HG03139 (cell line): ENCODE results near the gene IAH1.

Experiments used
- ATAC-seq: cut with Tn5 transposase; IDR thresholded peaks from one replicate; pipeline ENCODE4 v1.9.1; 2021; ENCODE audit not compliant: unreplicated experiment

The IAH1 gene, protein sequence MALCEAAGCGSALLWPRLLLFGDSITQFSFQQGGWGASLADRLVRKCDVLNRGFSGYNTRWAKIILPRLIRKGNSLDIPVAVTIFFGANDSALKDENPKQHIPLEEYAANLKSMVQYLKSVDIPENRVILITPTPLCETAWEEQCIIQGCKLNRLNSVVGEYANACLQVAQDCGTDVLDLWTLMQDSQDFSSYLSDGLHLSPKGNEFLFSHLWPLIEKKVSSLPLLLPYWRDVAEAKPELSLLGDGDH

DNA sequence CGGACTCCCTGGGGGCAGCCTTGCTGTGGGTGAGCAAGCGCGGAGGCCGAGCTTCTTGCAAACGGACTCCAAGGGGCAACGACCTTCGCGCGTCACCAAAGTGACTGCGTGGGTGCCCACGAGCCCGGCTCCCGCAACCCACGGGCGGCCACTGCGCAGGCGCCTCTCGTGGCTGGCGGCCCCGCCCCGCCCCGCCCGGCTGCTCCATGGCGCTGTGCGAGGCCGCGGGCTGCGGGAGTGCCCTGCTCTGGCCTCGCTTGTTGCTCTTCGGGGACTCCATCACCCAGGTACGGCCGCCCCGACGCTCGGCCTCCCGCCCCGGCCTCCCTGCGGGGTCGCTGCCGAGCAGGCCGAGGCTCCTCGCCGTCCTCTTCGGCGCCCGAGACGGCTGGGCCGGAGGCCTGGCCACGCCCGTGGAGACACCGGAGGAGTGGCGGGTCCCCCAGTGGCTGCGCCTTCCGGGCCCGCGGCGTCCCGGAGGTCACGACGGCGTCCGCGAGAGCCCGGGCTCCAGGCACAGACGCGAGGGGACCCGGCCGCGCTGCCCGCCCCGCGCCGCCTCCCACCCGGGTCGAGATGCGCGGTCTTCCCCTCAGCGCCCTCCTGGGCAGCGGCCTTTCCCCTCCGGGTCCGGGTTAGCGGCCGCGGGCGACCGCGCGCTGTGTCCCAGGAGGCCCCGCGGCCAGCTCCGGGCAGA is at the start of gene IAH1:
Gene IAH1 (plus strand): TSS at position 191 of the 697 bp plus-strand sequence. CDS start 16 bp downstream, at position 207.
- ATAC-seq, result peak; percentile 51

GRCh38 chr2:9428965-9429577 is 45.3 kb upstream of the IAH1 start:
- ATAC-seq, result no peak

DNA sequence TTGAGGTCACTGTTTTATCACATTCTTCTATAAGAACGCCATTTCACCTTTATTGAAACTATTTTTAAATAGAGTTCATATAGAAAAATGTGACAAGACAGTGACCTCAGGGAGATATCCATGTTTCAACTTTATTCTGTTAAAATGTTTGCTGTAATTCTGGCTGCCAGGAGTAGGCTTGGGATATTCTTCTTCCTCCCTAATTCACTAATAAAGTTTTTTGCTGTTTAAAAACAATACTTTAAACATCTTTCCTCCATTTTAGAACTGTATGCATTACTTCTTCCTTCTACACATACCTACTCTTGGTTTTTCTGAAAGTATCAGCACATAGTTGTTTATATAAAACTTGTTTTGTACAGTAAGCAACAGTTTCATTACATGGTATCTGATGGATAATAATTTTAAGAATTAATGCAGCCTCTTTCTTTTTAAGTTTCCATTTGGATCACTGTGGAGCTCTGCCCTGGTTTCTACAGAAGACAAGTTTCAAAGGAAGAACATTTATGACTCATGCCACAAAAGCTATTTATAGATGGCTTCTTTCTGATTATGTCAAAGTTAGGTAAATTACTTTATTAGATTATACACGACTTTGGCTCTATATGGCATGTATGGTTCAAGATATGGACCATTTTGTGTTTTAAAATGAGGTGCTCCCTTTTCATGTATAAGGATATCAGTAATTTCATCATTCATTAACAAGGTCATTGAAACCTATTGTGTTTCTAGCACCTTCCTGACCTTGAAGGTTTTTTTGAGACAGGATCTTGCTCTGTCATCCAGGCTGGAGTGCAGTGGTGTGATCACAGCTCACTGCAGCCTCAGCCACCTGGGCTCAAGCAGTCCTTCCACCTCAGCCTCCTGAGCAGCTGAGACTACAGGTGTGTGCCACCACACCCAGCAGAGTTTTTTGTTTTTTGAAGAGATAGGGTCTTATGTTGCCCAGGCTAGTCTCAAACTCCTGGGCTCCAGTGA is 43.7 kb upstream of the IAH1 start:
- no peak for ATAC-seq

DNA sequence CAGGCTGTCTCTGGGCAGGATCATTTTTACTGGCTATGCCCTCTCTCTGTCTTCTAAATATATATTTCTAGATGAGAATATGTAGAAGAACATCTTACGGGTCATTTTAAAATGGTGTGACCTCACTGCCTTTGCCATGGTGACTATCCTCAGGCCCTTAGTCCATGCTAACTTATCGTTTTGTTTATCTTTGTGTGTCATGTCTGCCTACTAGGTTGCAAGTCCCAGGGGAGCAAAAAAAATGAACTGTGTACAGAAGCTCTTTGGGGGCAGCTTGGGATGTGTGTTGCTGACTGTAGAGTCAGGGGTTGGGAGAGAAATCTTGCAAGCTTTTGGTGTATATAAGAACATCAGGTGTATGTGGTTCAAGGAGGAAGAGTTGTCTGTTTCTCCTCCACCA is 39.9 kb upstream of the IAH1 start:
- ATAC-seq, result no peak

DNA sequence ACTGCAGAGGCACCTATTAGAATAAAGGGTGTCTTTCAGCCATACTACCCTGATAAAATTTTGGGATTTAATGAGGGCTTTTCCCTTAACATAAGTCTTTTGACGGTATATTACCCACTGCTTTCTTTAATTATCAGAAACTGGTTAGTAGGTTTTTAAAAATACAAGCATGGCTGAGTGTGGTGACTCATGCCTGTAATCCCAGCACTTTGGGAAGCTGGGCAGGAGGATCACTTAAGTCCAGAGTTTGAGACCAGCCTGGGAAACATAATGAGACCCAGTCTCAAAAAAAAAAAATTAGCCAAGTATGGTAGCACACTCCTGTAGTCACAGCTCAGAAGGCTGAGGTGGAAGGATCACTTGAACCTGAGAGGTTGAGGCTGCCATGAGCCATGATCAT is 34.8 kb upstream of the IAH1 start:
- no peak for ATAC-seq

- no peak for ATAC-seq
Measured at GRCh38 chr2:9440058-9440727, 34.2 kb upstream of the IAH1 start.

- no peak for ATAC-seq
Measured at GRCh38 chr2:9441556-9441955, 32.8 kb upstream of the IAH1 start.

DNA sequence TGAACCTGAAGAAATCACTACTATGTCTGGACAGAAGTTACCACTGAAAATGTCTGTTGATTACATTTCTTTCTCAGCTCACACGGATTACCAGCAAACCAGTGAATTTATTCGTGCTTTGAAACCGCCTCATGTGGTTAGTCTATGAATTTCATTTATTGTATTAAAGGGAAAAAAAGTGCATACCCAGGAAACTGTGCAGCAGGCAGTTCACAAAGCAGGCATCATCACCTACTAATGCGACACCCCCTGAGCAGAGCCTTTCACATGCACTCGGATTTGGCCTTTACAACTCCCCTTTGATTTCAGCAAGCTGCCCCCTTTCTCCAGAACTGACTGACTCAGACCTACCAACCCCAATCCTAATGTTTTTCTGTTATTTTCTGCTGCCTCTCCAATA is 30.8 kb upstream of the IAH1 start:
- no peak for ATAC-seq

DNA sequence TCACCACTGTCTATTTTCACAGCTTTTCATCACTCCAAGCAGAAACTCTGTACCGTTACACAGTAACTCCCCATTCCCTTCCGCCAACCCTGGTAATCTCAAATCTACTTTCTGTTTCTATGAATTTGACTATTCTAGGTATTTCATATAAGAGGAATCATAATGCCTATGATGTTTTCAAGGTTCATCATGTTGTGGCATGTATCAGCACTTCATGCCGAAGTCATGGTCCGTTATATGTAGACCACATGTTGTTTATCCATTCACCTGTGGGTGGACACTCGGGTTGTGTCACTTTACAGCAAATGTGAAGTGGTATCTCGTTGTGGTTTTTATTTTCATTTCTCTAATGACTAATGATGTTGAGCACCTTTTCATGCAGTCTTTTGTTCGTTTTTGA is 29.3 kb upstream of the IAH1 start:
- no peak for ATAC-seq

GRCh38 chr2:9451231-9451630 is 23.1 kb upstream of the IAH1 start:
- no peak for ATAC-seq

- ATAC-seq, result no peak
Measured at GRCh38 chr2:9460441-9461017, 13.8 kb upstream of the IAH1 start.

DNA sequence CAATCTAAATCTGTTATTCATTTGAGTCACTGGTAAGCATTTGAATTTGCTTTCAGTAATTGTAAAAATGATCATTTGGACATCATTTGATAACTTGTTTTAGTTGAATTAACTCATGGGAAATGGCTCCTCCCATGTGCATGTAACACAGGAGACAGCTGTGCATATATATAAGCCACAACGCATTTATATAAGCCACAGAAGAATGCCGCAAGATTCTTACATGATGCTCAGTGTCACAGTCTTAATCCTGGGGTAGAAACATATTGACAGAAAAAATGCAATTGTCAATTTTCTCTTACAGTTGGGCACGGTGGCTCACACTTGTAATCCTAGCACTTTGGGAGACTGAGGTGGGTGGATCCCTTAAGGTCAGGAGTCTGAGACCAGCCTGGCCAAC is 13.3 kb upstream of the IAH1 start:
- ATAC-seq, result no peak

- no peak for ATAC-seq
Measured at GRCh38 chr2:9462313-9462712, 12.0 kb upstream of the IAH1 start.

DNA sequence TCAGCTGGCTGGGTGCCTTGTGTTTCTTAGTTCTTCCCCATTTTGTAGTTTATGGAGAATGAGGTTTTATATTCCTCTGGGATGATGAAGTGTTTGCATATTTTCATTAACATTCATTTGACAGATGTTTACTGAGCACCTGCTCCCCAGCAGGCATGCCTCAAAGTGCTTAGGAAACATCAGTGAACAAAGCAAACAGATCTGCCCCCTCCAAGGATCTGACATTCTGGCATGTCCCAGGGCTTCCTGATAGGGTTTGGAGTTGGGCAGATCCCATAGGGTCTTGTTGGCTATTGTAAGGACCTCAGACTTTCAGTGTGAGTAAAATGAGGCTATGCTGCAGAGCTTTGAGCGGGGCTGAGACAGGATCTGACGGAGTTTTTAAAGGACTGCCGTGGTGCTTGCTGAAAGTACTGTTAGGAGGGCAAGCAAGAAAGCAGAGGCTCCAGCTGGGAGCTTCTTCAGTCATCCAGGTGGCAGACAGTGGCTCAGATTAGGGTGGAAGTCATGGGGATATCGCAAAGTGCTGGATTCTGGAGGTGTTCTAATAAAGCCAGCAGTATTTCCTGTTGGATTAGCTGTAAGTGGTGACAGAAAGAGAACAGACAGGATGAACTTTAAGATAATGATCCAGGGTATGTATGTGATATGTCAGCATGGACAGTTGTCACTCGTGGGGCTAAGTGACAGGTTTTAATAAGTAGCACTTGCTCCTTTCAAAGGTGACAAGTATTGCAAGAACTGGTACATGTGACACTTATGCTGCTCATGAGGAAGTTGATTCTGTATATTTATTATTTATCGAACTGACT is 11.3 kb upstream of the IAH1 start:
- ATAC-seq, result no peak

GRCh38 chr2:9463698-9464034 is 10.7 kb upstream of the IAH1 start:
- ATAC-seq, result no peak

DNA sequence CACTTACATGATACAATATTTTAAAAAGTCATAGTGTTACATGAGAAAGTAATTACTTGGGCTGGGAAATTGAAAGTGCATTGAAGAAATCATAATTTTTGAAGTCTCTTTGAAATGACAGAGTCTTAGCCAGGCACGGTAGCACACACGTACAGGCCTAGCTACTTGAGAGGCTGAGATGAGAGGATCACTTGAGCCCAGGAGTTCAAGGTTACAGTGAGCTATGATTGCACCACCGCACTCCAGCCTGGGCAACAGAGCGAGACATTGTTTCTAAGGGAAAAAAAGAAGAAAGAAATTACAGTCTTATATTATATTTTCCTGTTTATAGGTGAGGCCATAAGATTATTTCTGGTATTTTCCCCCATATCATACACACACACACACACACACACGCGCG is 9.2 kb upstream of the IAH1 start:
- no peak for ATAC-seq

- no peak for ATAC-seq
Measured at GRCh38 chr2:9466147-9466683, 8.1 kb upstream of the IAH1 start.

- ATAC-seq, result no peak
Measured at GRCh38 chr2:9467687-9468086, 6.7 kb upstream of the IAH1 start.

- no peak for ATAC-seq
Measured at GRCh38 chr2:9471206-9471605, 3.1 kb upstream of the IAH1 start.
